ENCODE results near the gene MFSD1.

MFSD1 gene

DNA sequence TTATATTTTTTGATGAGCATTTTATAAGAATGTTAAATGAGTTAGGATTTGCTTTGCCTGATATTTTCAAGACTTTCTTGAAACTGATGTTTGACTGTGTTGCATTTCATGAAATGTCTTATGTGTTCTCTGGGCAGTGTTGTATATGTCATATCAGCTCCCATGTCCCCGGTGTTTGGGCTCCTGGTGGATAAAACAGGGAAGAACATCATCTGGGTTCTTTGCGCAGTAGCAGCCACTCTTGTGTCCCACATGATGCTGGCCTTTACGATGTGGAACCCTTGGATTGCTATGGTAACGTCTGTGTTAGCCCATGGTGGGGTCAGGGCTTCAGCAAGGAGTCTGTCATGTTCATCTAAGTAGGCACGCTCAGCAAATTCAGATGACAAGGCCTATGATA is 20.0 kb downstream of the MFSD1 start:
- DNase-seq, result no peak

DNA sequence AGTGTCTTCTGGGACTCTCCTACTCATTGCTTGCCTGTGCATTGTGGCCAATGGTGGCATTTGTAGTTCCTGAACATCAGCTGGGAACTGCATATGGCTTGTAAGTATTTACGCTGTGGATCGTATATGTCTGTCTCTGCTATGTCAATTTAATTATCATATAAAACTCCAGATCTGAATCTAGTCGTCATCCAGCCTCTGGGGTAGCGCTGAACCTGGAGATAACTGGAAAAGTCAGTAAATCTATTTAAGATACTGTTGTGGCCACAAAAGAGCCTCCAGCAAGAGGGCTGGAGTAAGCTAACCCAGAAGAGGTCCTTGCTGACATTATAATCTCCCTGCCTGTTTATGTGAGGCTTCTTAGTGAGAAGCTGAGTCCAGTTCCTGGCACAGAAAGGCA is 21.6 kb downstream of the MFSD1 start:
- DNase-seq, result no peak

GRCh38 chr3:158827773-158828172 is 25.9 kb downstream of the MFSD1 start:
- DNase-seq, result no peak

GRCh38 chr3:158830391-158830790 is 28.5 kb downstream of the MFSD1 start:
- no peak for DNase-seq

DNA sequence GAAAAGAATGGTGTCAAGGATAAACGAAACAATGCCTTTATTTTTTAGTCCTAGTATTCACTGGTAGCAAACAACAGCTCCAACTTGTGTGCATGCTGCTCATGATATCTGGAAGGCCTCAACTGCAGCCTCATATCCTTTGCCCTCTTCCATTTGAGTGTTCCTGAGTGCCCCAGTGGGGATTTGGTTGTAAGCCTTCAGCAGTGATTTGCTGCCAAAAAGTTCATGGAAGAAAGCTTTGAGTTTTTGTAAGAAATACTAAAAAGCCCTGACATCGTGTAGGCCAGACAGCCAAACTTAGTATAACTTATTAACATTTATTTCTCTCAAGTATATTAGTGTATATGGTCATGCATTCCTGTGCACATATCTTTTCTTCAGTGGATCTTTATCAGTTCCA is 30.0 kb downstream of the MFSD1 start:
- no peak for DNase-seq

- DNase-seq, result no peak
These were observed 33.8 kb downstream of the MFSD1 start for GRCh38 chr3:158835631-158836030.

GRCh38 chr3:158836312-158836711 is 34.5 kb downstream of the MFSD1 start:
- DNase-seq, result no peak

DNA sequence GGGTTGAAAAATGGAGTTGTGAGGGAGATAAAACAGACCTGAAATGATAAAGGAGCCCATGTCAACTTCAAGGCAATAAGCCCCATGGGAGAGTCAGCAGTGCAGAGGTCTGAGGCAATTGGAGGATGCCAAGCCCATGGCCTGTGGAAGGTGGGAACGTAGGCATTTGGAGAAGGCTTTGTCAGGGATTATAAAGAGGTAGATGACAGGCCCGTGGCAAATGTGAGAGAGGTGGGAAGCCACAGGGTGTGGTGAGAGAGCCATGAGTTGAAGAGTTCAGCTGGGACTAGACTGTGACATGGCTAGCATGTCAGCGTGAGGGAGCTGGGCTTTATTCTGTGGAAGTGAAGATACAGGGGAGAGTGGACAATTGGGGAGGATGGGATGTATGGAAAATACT is 35.4 kb downstream of the MFSD1 start:
- DNase-seq, result no peak

DNA sequence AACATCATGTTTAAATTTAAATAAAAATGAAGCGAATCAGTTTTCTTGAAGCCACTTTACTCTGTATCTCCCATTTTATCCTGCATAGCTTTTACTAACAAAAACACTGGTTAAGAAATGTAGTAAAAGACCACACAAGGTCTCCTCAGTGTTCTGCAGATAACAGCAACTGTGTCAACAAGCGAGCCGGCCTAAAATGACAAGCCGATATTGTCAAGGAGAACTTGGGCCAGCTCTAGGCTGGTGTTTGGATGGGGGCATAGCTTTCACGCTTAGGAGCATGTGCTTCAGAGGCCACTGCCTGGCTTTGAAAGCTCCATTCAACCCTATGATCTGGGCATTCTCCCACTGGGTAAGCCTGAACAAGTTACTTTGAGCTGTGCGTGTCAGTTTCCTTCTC is 38.1 kb downstream of the MFSD1 start:
- no peak for DNase-seq

DNA sequence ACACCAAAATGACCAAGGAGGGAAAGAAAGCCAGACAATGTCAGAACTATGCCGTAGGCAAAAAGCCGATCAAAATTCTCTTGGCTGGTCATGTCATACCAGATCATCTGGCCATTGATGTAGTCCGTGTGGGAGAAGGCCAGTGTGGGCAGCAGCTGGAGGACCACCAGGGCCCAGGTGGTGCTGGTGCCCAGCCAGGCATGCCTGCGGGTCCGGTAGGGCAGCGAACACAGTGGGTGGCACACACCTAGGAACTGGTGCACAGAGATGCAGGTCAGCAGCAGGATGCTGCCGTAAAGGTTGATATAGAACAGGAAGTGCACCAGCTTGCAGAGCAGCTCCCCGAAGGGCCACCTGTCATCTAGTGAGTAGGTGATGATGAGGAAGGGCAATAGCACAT is 39.5 kb downstream of the MFSD1 start:
- no peak for DNase-seq

DNA sequence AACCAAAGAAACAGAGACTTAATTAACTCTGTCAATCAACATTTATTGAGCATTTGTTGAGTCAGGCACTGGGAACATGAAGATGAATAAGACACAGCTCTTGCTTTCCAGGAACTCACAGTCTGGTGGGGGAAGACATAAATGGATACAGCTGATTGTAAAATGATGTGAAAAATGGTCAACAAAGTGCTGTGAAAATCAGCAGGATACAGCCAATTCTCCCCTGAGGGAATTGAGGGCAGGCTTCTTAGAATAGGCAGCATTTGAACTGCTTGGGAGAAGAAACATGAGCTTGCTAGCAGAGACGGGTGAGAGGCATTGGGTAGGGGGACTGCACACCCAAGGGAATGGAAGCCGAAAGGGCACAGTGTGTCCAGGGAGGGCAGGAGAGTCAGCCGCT is 41.1 kb downstream of the MFSD1 start:
- no peak for DNase-seq

DNA sequence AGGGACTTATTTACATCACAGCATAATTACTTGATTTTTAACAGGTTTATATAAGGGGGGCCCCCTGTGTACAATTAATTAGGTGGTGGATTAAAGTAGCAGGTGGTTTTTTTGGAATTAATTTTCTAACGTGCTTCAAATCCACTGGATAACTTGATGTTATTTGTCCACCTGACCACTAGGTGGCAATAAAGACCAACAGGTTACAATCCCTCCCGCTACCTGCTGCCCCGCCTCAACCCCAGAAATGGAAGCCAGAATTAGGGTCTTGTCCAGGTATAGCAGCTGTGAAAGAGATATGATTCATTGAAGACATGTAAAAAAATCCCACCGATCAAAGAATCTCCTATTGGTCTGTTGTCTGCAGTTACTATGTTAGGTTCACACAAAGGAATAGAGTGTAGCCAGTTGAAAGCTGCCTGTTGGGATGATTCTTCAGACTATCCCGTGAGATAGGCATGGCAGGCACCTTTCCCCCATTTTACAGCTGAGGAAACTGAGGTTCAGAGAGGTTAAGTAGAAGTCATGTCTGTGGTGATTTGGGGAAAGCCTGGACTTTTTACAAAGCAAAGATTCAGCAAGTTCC is 44.0 kb downstream of the MFSD1 start:
- peak; percentile 8 for DNase-seq

DNA sequence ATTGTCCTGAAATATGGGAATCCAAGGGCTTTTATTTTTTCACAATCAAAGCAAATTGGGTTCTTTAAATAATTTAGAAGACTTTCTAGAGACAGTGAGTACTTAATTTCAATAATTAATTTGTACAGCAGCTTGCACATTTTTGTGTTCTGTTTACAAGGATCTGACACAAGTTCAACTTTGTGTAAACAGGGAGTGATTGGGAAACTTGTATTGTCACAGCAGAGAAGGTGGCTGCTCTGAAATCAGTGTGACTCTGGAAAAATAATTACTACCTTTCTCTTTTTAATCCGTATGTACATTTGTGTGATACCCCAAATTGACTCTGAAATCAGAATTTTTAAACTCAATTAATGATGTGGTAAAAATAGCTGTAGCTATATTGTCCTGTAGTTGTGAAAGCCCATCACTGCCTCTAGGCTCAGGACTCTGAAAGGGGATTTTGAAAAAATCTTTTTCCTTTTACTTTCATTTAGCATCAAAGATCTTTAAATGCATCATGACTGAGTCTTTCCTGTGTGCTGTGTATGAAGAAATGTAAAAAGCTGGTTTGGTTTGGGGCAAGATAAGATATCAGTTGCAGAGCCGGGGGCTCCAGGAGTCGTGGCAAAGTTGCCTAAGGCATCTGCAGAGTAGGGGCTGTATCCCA is 45.1 kb downstream of the MFSD1 start:
- no peak for DNase-seq

- DNase-seq, result no peak
These were observed 45.6 kb downstream of the MFSD1 start for GRCh38 chr3:158847452-158847821.

DNA sequence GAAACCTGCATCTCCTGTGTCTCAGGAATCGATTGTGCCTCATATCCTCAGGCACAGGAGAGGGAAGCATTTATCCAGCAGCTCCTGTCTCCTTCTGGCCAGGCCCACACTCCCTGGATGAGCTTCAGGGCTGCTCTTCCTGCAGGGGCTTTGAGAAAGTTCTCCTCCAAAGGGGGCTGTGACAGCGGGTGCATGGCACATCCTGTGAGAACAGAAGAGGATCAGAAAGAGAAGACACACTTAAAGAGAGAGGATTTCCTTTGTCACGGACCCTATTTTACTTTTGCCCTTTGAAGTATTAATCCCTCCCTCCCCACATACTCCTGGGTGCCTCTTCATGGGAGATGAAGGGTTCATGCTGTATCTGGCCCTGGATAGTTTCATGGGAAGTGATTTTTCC is 46.0 kb downstream of the MFSD1 start:
- DNase-seq, result no peak

DNA sequence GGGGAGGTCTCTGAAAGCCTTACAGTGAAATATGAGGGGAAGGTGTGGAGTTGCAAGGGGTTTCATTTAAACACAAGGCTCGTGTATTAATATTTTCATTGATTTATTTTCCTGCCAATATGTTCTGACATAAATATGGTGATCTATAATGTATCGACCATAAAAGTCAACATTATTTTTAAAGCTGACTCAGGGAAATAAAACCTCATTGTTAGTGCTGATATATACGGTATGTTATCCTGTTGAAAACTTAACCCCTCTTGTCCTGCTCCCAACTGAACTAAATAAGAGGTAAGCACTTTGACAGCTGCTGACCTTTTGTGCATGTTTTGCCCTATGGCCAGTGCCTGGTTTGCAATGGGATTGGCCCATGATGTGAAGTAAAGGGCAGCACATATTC is 47.9 kb downstream of the MFSD1 start:
- no peak for DNase-seq

DNA sequence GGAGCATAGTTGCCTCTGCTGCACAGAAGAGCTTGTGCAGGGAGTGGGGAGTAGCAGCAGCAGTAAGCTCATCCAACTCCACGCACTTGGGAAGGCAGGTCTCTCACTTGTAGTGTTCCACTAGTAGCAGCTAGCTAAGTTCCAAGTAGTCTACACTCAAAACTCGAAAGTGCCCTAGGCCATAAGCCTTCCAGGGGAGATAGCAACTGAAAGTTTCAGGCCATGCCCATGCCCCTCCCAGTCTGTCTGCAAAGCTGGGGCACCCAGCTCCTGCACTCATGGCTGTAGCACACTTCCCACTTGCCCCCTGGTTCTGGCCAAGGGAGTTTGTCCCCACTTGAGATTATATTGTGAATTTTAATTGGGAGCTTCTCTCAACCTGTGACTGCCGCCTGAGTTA is 57.5 kb downstream of the MFSD1 start:
- no peak for DNase-seq

DNA sequence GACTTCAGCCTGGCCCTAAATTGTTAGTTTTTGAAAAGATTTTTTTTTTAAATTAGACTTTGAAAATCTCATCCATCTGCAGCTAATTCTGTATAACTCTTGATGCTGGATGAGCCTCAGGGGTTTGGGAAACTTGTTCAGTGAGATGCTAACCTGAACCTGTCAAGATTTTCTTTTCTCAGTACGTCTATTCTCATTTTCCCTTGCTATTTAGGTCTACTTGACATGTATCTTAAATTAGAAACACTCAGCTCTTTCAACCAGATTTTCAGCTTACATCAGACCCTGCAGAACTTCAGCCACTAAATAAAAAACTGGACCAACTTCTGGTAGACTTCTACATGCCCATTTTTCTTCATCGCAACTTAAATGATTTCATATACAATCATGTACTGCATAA is 61.4 kb downstream of the MFSD1 start:
- DNase-seq, result no peak

DNA sequence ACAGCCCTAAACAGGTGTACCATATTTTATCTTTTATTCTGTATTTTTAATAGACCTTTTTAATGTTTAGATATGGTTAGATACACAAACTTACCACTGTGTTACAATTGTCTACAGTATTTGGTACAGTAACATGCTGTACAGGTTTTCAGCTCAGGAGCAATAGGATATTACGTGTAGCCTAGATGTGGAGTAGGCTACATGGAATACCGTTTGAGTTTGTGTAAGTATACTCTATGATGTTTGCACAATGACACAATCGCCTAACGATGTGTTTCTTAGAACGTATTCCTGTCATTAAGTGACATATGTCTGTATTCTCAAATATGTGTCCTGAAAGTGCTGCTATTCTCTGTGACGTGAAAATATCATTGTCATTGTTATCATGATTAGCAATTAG is 62.6 kb downstream of the MFSD1 start:
- DNase-seq, result no peak

GRCh38 chr3:158875700-158876099 is 73.8 kb downstream of the MFSD1 start:
- no peak for DNase-seq

All from midbrain (tissue), 1 donor.